Right renal pelvis (tissue), 4 donors: Measurements from ENCODE around the gene ETV2. TPM values are rescaled to one million over a fixed set of nuclear protein-coding genes. Genes with fewer than 3 reads are reported as not detected.
A peak's percentile ranks its signal among the peaks of the same experiment; 100 is the strongest.
"Not testable (repeated sequence)": the region's sequence is repeated elsewhere in the genome, so short reads cannot be mapped to it uniquely, and the experiment has no call there.

Source experiments
- DNase-seq, 4 donors: peaks; one replicate each; pipeline ENCODE4 v3.0.0-alpha.2; 2013; ENCODE audit warnings: low read depth in 4 of 4, low spot score in 3 of 4, missing footprints in 1 of 4
- polyA plus RNA-seq, 4 donors: library from polyadenylated mRNA; unstranded; fragments of 120-200 nt; gene quantifications; one replicate each; pipeline ENCODE4 v1.2.1, GENCODE V29; 2013; ENCODE audit not compliant: insufficient read length in 4 of 4

The ETV2 gene
- polyA plus RNA-seq, 4 donors, result 1.6 to 3.1 (median 1.7) TPM

GRCh38 chr19:35654828-35655227 is 13.3 kb downstream of the ETV2 start:
- not testable (repeated sequence) for DNase-seq

GRCh38 chr19:35655600-35655999 is 14.1 kb downstream of the ETV2 start:
- DNase-seq, result no peak

- DNase-seq, result no peak
These were observed 15.2 kb downstream of the ETV2 start for GRCh38 chr19:35656700-35657099.

GRCh38 chr19:35657904-35658700 is 16.6 kb downstream of the ETV2 start:
- DNase-seq, result no peak

GRCh38 chr19:35661995-35662340 is 20.4 kb downstream of the ETV2 start:
- no peak for DNase-seq

- no peak for DNase-seq
These were observed 22.4 kb downstream of the ETV2 start for GRCh38 chr19:35663981-35664380.

GRCh38 chr19:35665157-35665556 is 23.6 kb downstream of the ETV2 start:
- no peak for DNase-seq

GRCh38 chr19:35665604-35666003 is 24.1 kb downstream of the ETV2 start:
- no peak for DNase-seq

GRCh38 chr19:35666251-35666913 is 24.8 kb downstream of the ETV2 start, which contains the start of gene UPK1A:
UPK1A (plus strand) TSS chr19:35666517; CDS start chr19:35666813, 296 bp downstream.
- DNase-seq, result no peak

GRCh38 chr19:35669566-35669965 is 28.0 kb downstream of the ETV2 start:
- DNase-seq, result no peak

- no peak for DNase-seq
These were observed 28.4 kb downstream of the ETV2 start for GRCh38 chr19:35669974-35670373.

- no peak for DNase-seq
These were observed 29.1 kb downstream of the ETV2 start for GRCh38 chr19:35670686-35671085.

- DNase-seq, result no peak
These were observed 30.3 kb downstream of the ETV2 start for GRCh38 chr19:35671818-35672217.

GRCh38 chr19:35673121-35673804 is 31.7 kb downstream of the ETV2 start:
- DNase-seq, result no peak

GRCh38 chr19:35675589-35676140 is 34.1 kb downstream of the ETV2 start:
- no peak for DNase-seq

GRCh38 chr19:35689836-35690235 is 48.3 kb downstream of the ETV2 start:
- DNase-seq, result no peak

GRCh38 chr19:35691106-35691505 is 49.6 kb downstream of the ETV2 start:
- not testable (repeated sequence) for DNase-seq

- no peak for DNase-seq
These were observed 50.5 kb downstream of the ETV2 start for GRCh38 chr19:35692010-35692409.

- no peak for DNase-seq
These were observed 51.9 kb downstream of the ETV2 start for GRCh38 chr19:35693422-35693821.

- peak; percentile 71 to 75 (median 72) for DNase-seq
These were observed 52.5 kb downstream of the ETV2 start for GRCh38 chr19:35693835-35694599.
